HCEC 1CT (cell line): ENCODE data around the gene WDR76.

Experiments used
- DNase-seq: peaks from one replicate; pipeline ENCODE4 v3.0.0-alpha.2; 2017

The WDR76 gene

GRCh38 chr15:43915631-43916325 lies 89.0 kb downstream of the WDR76 start:
- no peak for DNase-seq

GRCh38 chr15:43916326-43916660 lies 89.5 kb downstream of the WDR76 start:
- no peak for DNase-seq
